ENCODE results near the gene CASD1. TPM values are rescaled to one million over a fixed set of nuclear protein-coding genes. Genes with fewer than 3 reads are reported as not detected.

Gene CASD1
- total and polyA plus RNA-seq, 8 donors, result 2.9 to 57.6 (median 14.7) TPM

GRCh38 chr7:94602181-94602580 is 92.6 kb downstream of the CASD1 start:
- Histone ChIP-seq H3K9me3 (peaks cover 0 to under 1% (median 0%) of the 10 kb centered on the region in 4 donors), H3K4me3 (no peak overlapping the region), H3K27me3 (no peaks in the 10 kb centered on the region), H3K36me3 (peaks cover 0 to 13% (median 8%) of the 10 kb centered on the region in 4 donors), H3K27ac (no peak overlapping the region), H3K4me1 (no peaks in the 10 kb centered on the region)
- TF ChIP-seq EP300 (IDR thresholded peaks at IDR 0.05) (no peak), POLR2A (IDR thresholded peaks at IDR 0.05) (no peak), POLR2AphosphoS5 (IDR thresholded peaks at IDR 0.05) (no peak), CTCF (IDR thresholded peaks at IDR 0.05) (no peak)
- WGBS, 5 donors, result 86 to 97% (median 89%) methylated on average over 1 of the region's 1 CpG
- DNase-seq, result no peak
- intact Hi-C loops (cut with DNase I; ENCODE audit: low total_unique reads), result no loop called here

GRCh38 chr7:94605031-94605430 is 95.4 kb downstream of the CASD1 start:
- Histone ChIP-seq H3K36me3 (peaks cover 0 to 7% (median 0%) of the 10 kb centered on the region in 4 donors), H3K9me3 (peaks cover 0 to 4% (median 0%) of the 10 kb centered on the region in 4 donors), H3K4me1 (no peaks in the 10 kb centered on the region), H3K27me3 (no peaks in the 10 kb centered on the region), H3K4me3 (no peak overlapping the region), H3K27ac (no peak overlapping the region)
- intact Hi-C loops (cut with DNase I; ENCODE audit: low total_unique reads), result no loop called here
- no peak for TF ChIP-seq EP300 (IDR thresholded peaks at IDR 0.05)
- 86 to 98% (median 90%) methylated on average over 1 of the region's 1 CpG for WGBS, 5 donors
- no peak for DNase-seq

Small RNA genes within 50 kb of the gene (small RNA-seq; reads per million reads assigned to genes)
- gene RNU6-1328P, result 0 reads per million in 4 donors

Other genes starting within 250 kb of the CASD1 start
- gene COL1A2, start 114.9 kb upstream of the CASD1 start, total RNA-seq, result 1,000 to 10,000 TPM in 2 of 5 donors, 100 to 1,000 TPM in 2, 10 to 100 TPM in 1; 30.9 to 3,975 (median 234) TPM
- 10 to 100 TPM; 32.2 to 51.6 (median 48.3) TPM for gene COL1A2, start 114.9 kb upstream of the CASD1 start, polyA plus RNA-seq
- 100 to 1,000 TPM in 2 of 5 donors, 10 to 100 TPM in 3; 66.5 to 142 (median 78.7) TPM for gene SGCE, start 146.3 kb downstream of the CASD1 start, total RNA-seq
- 10 to 100 TPM; 12.0 to 18.9 (median 12.6) TPM for gene SGCE, start 146.3 kb downstream of the CASD1 start, polyA plus RNA-seq